GM12873 (cell line): ENCODE data around the gene UNC5C.

Source experiments
- CTCF ChIP-seq: IDR thresholded peaks from 2 replicates; pipeline ENCODE4 v1.5.1; 2012; ENCODE audit warnings: low read depth, mild to moderate bottlenecking, moderate library complexity, low read length, control low read depth; ENCODE audit not compliant: insufficient read depth; ENCODE audit errors: missing control alignments

Gene UNC5C

GRCh38 chr4:95572304-95572991 lies 23.7 kb upstream of the UNC5C start:
- no peak for TF ChIP-seq CTCF

- TF ChIP-seq CTCF = no peak
Observed at GRCh38 chr4:95571577-95571976, 22.8 kb upstream of the UNC5C start.

- TF ChIP-seq CTCF = no peak
Observed at GRCh38 chr4:95563638-95564337, 15.0 kb upstream of the UNC5C start.

GRCh38 chr4:95560774-95561173 lies 12.0 kb upstream of the UNC5C start:
- no peak for TF ChIP-seq CTCF

- no peak for TF ChIP-seq CTCF
Observed at GRCh38 chr4:95556207-95556859, 7.6 kb upstream of the UNC5C start.

- TF ChIP-seq CTCF = no peak
Observed at GRCh38 chr4:95552942-95553550, 4.3 kb upstream of the UNC5C start.

- TF ChIP-seq CTCF = no peak
Observed at GRCh38 chr4:95551653-95552052, 2.9 kb upstream of the UNC5C start.
